NB4 (cell line): ENCODE results near the gene SIAH1.

ENCODE experiments used
- MYC ChIP-seq: IDR thresholded peaks from 2 replicates; pipeline ENCODE4 v1.6.1; 2011; ENCODE audit warnings: low read depth, low read length
- POLR2A ChIP-seq: IDR thresholded peaks from 2 replicates; pipeline ENCODE4 v1.6.1; 2011; ENCODE audit warnings: mild to moderate bottlenecking; ENCODE audit not compliant: insufficient read length; ENCODE audit errors: extremely low read depth
- TF ChIP-seq, protein P1 (sequence below): IDR thresholded peaks from one replicate; pipeline ENCODE4 v1.5.1; 2012; ENCODE audit warnings: low read depth, low read length
- TF ChIP-seq, protein P2 (sequence below): IDR thresholded peaks from 2 replicates; pipeline ENCODE4 v1.6.1; 2011; ENCODE audit warnings: low read depth, low read length

DNA sequence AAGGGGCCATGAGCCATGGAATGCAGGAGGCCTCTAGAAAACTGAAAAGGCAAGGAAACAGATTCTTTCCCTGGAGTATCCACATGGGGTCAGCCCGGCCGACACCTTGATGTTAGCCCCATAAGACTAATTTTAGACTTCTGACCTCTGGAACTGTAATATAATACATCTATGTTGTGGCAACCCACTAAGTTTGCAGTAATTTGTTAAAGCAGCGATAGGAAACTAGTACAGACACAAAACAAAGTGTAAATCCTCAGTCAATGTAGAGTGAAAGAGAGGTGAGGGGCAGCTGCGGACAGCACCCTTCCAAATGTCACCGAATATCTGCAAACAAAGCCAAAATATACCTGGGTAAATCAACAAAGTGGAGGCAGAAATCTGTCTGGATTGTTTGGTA lies 7.2 kb upstream of the SIAH1 start:
- TF ChIP-seq, protein P1, sequence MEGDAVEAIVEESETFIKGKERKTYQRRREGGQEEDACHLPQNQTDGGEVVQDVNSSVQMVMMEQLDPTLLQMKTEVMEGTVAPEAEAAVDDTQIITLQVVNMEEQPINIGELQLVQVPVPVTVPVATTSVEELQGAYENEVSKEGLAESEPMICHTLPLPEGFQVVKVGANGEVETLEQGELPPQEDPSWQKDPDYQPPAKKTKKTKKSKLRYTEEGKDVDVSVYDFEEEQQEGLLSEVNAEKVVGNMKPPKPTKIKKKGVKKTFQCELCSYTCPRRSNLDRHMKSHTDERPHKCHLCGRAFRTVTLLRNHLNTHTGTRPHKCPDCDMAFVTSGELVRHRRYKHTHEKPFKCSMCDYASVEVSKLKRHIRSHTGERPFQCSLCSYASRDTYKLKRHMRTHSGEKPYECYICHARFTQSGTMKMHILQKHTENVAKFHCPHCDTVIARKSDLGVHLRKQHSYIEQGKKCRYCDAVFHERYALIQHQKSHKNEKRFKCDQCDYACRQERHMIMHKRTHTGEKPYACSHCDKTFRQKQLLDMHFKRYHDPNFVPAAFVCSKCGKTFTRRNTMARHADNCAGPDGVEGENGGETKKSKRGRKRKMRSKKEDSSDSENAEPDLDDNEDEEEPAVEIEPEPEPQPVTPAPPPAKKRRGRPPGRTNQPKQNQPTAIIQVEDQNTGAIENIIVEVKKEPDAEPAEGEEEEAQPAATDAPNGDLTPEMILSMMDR, result no peak
- TF ChIP-seq POLR2A (no peak), MYC (no peak)
- TF ChIP-seq, protein P2, sequence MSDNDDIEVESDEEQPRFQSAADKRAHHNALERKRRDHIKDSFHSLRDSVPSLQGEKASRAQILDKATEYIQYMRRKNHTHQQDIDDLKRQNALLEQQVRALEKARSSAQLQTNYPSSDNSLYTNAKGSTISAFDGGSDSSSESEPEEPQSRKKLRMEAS, result no peak
